OCI-LY1 (cell line): ENCODE measurements around the gene SAT2.

Source experiments
- EZH2 ChIP-seq: fragments of 200-600 bp; sonication (generic), shearing (Covaris generic); IDR thresholded peaks from 2 replicates; pipeline ENCODE4 v1.8.0; 2017; ENCODE audit warnings: borderline replicate concordance, mixed run types, mild to moderate bottlenecking, antibody characterized with exemption, low read length, moderate library complexity, mixed read lengths
- TF ChIP-seq, protein P1 (sequence below): fragments of 200-600 bp; sonication (generic), shearing (Covaris generic); IDR thresholded peaks from 2 replicates; pipeline ENCODE4 v1.5.1; 2017; ENCODE audit warnings: mild to moderate bottlenecking, antibody characterized with exemption, low read length, moderate library complexity, mixed read lengths

DNA sequence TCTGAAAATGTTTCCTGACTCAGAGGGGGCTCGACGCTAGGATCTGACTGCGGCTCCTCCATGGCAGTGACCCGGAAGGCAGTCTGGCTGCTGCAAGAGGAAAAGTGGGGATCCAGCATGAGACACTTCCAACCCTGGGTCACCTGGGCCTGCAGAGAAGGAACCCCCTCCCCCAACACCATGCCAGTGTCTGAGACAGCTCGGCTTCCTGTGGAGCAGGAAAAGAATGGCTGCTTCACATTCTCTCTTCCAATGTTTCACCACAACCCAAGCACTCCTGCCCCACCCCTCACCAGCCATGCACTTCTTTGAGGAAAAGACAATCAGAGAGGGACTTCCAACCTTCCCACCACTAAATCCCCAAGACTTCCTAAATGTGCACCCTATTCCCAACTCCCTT, 48.9 kb upstream of the SAT2 start:
- TF ChIP-seq EZH2, result no peak
- TF ChIP-seq, protein P1, sequence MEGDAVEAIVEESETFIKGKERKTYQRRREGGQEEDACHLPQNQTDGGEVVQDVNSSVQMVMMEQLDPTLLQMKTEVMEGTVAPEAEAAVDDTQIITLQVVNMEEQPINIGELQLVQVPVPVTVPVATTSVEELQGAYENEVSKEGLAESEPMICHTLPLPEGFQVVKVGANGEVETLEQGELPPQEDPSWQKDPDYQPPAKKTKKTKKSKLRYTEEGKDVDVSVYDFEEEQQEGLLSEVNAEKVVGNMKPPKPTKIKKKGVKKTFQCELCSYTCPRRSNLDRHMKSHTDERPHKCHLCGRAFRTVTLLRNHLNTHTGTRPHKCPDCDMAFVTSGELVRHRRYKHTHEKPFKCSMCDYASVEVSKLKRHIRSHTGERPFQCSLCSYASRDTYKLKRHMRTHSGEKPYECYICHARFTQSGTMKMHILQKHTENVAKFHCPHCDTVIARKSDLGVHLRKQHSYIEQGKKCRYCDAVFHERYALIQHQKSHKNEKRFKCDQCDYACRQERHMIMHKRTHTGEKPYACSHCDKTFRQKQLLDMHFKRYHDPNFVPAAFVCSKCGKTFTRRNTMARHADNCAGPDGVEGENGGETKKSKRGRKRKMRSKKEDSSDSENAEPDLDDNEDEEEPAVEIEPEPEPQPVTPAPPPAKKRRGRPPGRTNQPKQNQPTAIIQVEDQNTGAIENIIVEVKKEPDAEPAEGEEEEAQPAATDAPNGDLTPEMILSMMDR, result no peak
